Left ventricle myocardium superior (tissue), 1 donor: ENCODE results near the gene ASH1L. TPM values are rescaled to one million over a fixed set of nuclear protein-coding genes. Genes with fewer than 3 reads are reported as not detected.
"Not testable (repeated sequence)": the region's sequence is repeated elsewhere in the genome, so short reads cannot be mapped to it uniquely, and the experiment has no call there.

ENCODE experiments used
- ATAC-seq: fragments of 200-7000 bp; cut with Tn5 transposase; one replicate; pipeline ENCODE4 v1.9.1; 2020; ENCODE audit warnings: mild to moderate bottlenecking, moderate library complexity
- DNase-seq: peaks from one replicate; pipeline ENCODE4 v3.0.0-alpha.2; 2020
- intact Hi-C: fragments of 100-400 bp; cut with micrococcal nuclease; formaldehyde crosslinking; loops from one replicate; pipeline ENCODE4 v1.11.0; 2022
- total RNA-seq: library from RNA; stranded (reverse); fragmentation: NEBNext Ultra II Directional; extraction: Animal tissue kit (Norgen Biotek cat#: 25700); gene quantifications from one replicate; pipeline ENCODE4 v1.2.1, GENCODE V29; 2021
- donor health status: DM: no; HTN: yes; CAD: no; lungs with severe emphysema.

Gene ASH1L
- total RNA-seq, 1 donor from 2014 or later = 41.1 TPM

GRCh38 chr1:155507945-155508344, 54.7 kb downstream of the ASH1L start:
- ATAC-seq = no peak
- intact Hi-C loops = no loop called here
- no peak for DNase-seq

- DNase-seq, ATAC-seq, intact Hi-C loops: not testable (repeated sequence)
These were observed 56.6 kb downstream of the ASH1L start for GRCh38 chr1:155505963-155506362.

- ATAC-seq (peak; percentile 39), DNase-seq (no peak)
- intact Hi-C loops = no loop called here
These were observed 58.4 kb downstream of the ASH1L start for GRCh38 chr1:155504207-155504606.

DNA sequence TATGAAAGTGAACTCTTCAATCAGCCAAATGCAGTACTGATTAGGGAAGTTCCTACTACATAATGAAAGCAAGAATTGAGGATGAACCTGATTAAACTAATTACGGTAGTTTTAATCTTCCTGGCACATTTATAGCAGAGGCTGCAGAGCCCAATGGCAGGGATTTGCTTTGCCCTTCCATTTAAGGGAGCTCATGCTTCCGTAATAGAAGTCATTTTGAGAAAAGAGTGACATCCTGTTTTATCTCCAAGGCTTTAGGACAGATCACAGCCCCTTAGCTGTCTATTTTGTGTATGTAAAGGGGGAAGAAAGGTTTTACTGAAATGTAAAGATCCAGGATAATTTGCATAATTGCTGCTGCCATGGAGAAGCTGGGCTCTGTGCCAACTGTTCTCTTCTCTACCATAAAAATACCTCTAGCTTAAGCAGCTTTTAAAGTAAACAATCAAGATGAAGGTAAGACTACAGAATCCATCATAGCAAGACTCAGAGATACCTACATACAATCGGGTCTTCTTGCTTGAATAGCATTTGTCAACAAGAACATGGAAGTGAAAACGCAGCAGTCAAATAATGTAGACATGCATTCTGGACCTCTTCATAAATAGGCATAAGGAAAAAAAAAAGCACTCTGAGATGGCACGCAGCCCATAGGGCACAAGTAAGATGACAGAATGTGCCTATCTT, 62.5 kb downstream of the ASH1L start:
- intact Hi-C loops = no loop called here
- DNase-seq = no peak
- peak; percentile 77 for ATAC-seq

DNA sequence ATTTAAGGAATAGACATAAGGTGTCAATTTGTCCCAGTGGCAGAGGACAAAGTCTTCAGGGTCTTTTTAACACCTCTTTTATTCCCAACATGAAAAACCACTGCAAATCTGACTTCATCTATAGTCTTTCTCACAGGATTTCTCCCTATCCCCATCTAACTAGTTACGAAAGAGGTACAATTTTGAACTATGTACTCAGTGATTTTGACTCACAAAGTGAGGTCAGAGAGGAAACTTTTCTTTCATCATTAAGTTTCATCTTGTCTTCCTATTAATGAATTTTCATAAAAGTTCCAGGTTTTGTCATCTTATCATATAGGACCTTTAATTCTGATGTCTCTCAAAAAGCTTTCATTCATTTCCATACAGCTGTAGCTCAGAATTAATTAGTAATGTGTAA, 63.3 kb downstream of the ASH1L start:
- DNase-seq = no peak
- intact Hi-C loops = no loop called here
- ATAC-seq = no peak

GRCh38 chr1:155493595-155493994, 69.0 kb downstream of the ASH1L start:
- ATAC-seq, DNase-seq, intact Hi-C loops: not testable (repeated sequence)

DNA sequence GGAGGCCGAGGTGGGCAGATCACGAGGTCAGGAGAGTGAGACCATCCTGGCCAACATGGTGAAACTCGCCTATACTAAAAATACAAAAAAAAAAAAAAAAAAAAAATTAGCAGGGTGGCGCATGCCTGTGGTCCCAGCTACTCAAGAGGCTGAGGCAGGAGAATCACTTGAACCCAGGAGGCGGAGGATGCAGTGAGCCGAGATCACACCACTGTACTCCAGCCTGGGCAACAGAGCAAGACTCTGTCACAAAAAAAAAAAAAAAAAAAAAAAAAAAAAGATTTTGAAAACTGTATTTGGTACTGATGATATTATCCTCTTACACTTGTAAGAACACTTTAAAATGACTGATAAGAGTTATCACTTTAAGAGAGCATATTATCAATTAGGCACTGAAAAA, 74.2 kb downstream of the ASH1L start:
- ATAC-seq, intact Hi-C loops, DNase-seq: not testable (repeated sequence)

- ATAC-seq (no peak), DNase-seq (no peak)
- intact Hi-C loops = no loop called here
These were observed 75.1 kb downstream of the ASH1L start for GRCh38 chr1:155487541-155487940.

- intact Hi-C loops, ATAC-seq, DNase-seq: not testable (repeated sequence)
These were observed 75.7 kb downstream of the ASH1L start for GRCh38 chr1:155486952-155487351.

DNA sequence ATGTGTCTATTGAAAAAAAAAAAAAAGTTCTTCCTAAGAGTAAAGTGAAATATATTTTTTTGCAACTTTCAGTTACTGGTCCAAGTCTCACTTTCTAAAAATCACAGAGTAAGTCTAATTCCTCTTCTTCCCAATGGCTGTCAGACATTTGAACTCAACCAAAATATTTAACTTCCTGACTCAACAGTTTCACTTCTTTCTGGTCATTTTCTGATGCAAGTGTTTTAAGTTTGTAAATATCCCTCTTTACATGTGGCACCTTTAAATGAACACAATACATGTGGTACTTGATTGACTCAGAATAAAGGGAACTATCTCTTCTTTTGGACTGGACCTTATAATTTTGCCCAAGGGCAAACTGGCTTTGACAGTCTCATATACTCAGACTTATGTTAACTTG, 76.7 kb downstream of the ASH1L start:
- ATAC-seq (no peak), DNase-seq (no peak)
- intact Hi-C loops = no loop called here

GRCh38 chr1:155485222-155485621, 77.4 kb downstream of the ASH1L start:
- ATAC-seq = no peak
- DNase-seq = no peak
- intact Hi-C loops = no loop called here

DNA sequence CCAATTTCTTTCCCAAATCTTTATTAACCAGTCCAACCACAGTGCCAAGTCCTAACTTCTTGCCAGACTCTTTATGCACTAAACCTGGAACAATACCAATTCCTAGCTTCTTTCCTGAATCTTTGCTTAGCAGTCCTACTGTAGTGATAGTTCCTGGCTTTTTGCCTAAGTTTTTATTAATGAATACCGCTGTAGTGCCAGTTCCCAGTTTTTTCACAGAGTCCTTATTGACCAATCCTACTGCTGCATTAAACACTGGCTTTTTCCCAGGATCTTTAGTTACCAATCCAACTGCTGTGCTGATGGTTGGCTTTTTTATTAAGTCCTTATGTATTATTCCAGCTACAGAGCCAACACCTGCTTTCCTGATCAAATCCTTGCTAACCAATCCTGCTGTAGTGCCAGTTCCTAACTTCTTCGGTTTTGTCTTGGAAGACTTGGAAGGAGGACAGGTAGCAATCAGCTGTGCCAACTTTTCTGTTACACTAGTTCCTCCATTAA, 80.8 kb downstream of the ASH1L start:
- intact Hi-C loops = no loop called here
- no peak for DNase-seq
- ATAC-seq = no peak

GRCh38 chr1:155479205-155479604, 83.4 kb downstream of the ASH1L start:
- ATAC-seq (no peak), DNase-seq (no peak)
- intact Hi-C loops = no loop called here

GRCh38 chr1:155478270-155478852, 84.2 kb downstream of the ASH1L start:
- no peak for ATAC-seq
- DNase-seq = no peak
- intact Hi-C loops = no loop called here

DNA sequence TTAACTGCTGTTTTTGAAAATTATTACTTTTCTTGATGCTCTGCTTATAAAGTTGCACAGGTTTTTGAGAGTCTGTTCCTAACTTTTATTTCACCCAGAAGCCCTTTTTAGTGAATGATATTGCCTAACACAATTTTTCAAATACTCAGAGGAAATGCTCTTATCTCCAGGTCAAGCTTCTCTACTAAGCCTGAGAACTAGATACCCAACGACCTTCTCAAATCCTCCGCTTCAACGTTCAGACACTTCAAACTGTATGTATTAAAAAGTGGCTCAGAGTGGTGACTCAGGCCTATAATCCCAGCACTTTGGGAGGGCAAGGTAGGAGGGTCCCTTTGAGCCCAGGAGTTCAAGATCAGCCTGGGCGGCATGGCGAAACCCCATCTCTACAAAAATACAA, 88.5 kb downstream of the ASH1L start:
- intact Hi-C loops = no loop called here
- ATAC-seq (no peak), DNase-seq (no peak)

DNA sequence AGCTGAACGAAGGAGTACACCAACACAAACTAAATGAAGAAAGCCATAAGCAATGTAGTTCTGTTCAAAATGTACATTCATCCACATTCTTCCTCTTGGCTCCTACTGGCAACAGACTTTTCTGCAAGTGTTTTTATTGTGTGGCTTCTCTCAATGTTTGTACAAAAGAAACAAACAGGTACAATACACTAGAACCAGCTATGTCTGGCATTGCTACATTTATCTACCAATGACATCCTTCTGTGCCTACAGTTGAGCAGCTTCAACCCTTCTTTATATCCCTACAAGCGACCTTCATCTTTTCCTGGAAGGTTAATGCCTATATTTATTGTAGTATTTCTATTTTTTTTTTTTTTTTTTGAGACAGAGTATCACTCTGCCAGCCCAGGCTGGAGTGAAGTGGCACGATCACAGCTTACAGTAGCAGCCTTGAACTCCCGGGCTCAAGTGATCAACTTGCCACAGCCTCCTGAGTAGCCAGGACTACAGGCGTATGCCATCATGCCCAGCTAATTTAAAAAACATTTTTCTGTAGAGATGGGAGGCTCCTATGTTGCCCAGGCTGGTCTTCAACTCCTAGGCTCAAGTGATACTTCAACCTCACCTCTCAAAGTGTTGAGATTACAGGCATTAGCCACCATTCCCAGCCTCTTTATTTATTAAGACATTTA, 89.3 kb downstream of the ASH1L start:
- DNase-seq (no peak), ATAC-seq (no peak)
- intact Hi-C loops = no loop called here

GRCh38 chr1:155472491-155473083, 90.0 kb downstream of the ASH1L start:
- DNase-seq = no peak
- intact Hi-C loops = no loop called here
- peak; percentile 37 for ATAC-seq

DNA sequence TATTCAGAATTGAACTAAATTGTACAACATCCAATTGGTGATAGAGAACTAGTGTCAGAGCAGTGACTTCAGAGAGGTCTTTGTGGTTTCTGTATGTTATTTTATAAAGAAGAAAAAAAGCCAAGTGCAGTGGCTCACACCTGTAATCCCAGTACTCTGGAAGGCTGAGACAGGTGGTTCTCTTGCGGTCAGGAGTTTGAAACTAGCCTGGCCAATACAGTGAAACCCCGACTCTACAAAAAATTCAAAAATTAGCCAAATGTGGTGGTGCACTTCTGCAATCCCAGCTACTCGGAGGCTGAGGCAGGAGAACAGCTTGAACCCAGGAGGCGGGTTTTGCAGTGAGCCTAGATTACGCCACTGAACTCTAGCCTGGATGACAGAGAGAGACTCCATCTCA, 90.7 kb downstream of the ASH1L start:
- ATAC-seq (no peak), DNase-seq (no peak)
- intact Hi-C loops = no loop called here

- ATAC-seq = no peak
- no peak for DNase-seq
- intact Hi-C loops = no loop called here
These were observed 91.6 kb downstream of the ASH1L start for GRCh38 chr1:155471026-155471425.

- ATAC-seq = peak; percentile 45
- no peak for DNase-seq
- intact Hi-C loops = no loop called here
These were observed 95.6 kb downstream of the ASH1L start for GRCh38 chr1:155466996-155467395.
